LHCN-M2 (cell line): Measurements from ENCODE around the gene CCNYL1. TPM values are rescaled to one million over a fixed set of nuclear protein-coding genes. Genes with fewer than 3 reads are reported as not detected.
"Not testable (repeated sequence)": the region's sequence is repeated elsewhere in the genome, so short reads cannot be mapped to it uniquely, and the experiment has no call there.

ENCODE experiments used
- DNase-seq: peaks from one replicate; pipeline ENCODE4 v3.0.0-alpha.2; 2012; ENCODE audit warnings: low read depth
- total RNA-seq: library from RNA; depleted of rRNA; stranded (reverse); fragments of >200 nt; gene quantifications from 2 replicates; pipeline ENCODE4 v1.2.3, GENCODE V29; 2014

CCNYL1 gene
- total RNA-seq, 1 experiment from 2014 or later = 7.2 TPM

DNA sequence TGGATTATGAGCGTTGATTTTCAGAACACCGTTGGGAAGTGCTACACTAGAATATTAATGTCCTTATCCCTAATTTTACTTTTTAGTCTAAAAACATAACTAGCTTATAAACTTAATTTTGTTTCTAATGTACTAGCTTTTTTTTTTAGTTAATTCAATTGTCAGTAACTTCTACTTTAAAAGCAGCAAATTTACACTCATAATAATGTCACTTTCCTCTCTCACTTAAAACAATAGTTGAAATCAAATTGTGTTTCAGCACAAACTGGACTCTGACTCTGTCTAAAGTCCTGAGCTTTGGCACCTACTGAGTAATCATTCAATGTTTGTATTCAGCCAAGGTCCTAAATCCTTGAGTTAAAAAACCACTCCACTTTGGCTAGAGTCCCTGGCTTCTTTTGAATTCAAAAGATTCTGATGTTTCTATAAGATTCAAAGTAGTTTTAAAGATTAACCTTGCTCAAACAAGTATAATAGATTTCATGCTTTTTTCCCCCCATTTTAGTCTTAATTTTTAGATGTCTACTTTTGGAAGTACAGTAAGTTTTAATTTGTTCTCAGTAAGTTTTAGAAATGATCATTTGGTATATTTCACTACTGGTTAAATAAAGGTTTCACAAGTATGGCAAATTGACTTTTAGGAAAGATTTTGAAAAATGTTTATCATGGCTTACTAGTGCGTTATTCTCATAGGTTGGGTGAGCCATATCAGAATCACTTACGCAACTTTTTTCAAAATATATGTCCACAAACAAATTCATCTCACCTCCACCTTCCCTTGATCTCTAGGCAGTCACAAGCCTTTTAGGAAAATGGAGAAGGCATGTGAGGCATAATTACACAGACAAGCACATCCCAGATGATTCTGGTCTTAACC is 23.4 kb downstream of the CCNYL1 start:
- DNase-seq = no peak

DNA sequence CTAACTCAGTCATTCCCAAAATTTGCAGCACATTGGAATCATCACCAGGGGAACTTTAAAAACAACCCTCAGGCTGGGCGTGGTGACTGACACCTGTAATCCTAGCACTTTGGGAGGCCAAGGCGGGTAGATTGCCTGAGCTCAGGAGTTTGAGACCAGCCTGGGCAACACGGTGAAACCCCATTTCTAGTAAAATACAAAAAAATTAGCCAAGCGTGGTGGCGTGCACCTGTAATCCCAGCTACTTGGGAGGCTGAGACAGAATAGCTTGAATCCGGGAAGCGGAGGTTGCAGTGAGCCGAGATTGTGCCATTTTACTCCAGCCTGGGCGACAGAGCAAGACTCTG is 24.0 kb downstream of the CCNYL1 start:
- DNase-seq = not testable (repeated sequence)

DNA sequence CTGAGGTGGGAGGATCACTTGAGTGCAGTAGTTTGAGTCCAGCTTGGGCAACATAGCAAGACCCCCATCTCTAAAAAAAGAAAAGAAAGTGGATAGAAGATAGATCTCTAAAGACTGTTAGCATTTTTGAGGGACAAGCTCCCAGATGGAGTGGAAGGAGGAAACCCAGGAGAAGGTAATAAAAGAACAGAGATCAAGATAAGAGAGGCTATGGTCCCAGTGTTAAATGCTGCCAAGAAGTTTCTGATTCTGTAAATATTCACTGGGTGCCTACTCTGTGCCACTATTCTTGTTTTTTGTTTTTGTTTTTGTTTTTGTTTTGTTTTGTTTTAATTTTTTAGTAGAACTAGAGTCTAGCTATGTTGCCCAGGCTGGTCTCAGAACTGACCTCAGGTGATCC is 32.1 kb downstream of the CCNYL1 start:
- no peak for DNase-seq

DNA sequence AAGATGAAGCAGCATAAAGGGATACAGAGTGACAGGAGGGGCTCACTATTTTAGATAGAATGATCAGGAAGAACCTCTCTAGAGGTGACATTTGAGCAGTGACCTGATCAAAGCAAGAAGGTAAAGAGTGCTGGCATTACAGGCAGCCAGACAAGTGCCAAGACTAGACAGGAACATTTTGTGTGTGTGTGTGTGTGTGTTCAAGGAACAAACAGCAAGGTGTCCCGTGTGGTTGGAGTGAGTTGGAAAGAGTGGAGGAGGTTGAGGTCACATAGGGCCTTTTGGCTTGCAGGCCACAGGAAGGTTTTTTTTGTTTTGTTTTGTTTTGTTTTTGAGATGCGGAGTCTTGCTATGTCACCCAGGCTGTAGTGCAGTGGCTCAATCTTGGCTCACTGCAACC is 32.6 kb downstream of the CCNYL1 start:
- no peak for DNase-seq

DNA sequence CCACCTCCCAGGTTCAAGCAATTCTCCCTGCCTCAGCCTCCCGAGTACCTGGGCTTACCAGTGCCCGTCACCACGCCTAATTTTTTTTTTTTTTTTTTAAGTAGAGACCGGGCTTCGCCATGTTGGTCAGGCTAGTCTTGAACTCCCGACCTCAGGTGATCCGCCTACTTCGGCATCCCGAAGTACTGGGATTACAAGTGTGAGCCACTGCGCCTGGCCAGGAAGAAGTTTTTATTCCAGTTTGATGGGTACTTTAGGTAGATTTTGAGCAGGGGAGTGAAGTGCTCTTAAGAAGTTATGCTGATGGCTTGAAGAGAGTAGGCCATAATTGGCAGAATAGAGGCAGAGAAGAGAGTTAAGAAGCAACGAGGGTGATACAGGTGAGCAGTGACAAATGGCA is 33.0 kb downstream of the CCNYL1 start:
- no peak for DNase-seq

DNA sequence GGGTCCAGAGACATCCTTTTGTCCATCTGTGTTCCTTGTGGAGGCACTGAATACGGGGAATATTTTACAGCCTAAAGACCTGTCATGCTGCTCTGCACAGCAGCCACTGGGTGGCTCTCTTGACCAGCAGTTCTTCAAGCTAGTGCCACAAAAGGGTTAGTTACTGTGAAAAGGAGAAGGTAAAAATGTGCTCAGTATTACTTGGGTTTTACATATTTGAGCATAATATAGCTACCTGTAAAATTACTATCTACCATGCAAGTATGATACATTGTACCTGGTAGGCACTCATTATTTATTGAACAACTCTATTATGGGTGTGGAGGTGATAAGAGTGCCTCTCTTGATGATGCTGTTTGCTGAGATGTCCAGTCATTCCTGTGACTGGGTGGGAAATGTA is 34.7 kb downstream of the CCNYL1 start:
- peak; percentile 55 for DNase-seq

DNA sequence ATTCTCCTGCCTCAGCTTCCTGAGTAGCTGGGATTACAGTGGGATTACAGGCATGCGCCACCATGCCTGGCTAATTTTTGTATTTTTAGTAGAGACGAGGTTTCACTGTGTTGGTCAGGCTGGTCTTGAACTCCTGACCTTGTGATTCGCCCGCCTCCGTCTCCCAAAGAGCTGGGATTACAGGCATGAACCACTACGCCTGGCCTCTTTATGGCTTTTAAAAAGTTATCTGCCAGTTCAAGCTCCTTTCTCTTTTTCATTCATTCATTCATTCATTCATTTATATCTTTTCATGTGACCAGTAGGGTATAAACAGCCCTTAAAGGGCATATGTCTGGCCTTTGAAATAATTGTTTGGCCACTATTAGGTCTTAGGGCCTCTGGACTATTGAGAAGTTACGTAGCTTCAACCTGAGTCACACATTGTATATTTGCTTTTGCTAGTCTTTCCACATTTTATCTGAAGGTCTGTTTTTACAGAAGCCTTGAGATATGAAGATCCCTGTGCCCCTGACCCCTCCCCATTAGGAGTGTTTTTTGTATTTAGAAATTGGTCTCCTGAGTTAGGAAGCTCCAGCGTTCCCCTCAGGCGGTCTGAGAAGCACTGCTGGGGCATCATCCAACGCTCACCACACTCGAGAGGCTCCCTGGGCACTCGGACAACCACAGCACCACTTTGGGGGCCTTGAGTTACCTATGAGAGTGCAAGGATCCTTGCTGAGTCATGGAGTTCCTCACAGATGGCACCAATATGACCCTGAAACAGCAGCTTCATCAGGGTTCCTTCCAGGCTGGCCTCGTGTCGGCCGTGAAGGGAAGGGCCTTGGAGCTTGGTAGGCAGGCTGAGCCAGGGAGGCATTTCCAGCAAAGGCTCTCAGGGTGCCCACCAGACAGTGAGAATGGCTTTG is 36.5 kb downstream of the CCNYL1 start:
- DNase-seq = no peak

DNA sequence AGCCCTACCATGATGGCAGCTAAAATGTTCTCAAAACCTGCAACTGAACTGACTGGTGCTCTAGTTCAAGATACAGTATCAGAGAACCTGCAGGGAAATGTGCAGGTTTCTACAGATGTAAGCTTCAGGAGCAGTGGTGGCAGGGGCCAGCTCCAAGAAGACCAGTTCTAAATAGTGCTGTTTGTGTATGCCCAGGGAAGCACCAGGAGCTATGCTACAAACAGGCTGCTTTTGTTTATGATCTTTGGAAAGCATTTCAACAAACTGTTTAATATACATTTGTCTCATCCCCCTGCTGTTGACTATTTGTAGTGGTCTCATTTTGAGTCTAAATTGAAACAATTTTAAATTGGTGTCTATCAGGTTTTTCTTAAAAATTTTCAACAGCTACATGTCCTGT is 37.6 kb downstream of the CCNYL1 start:
- no peak for DNase-seq

DNA sequence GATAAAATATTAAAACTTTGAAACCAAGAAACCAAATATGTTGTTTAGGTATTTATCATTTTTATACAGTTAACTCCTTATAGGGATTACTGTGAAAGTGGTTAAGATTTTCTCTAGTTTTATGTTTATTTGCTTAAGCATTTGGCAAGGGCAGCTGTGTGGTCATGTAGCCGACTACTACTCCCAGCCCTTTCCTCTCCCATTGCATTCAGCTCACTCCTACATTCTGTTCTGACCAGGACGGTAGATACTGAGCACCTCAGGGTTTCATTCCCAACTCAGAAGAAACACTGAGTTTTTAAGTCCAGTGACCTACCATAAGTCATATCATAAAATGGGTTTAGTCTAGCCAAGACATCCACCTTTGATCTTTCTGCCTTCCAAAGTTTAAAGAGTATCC is 38.4 kb downstream of the CCNYL1 start:
- DNase-seq = no peak

DNA sequence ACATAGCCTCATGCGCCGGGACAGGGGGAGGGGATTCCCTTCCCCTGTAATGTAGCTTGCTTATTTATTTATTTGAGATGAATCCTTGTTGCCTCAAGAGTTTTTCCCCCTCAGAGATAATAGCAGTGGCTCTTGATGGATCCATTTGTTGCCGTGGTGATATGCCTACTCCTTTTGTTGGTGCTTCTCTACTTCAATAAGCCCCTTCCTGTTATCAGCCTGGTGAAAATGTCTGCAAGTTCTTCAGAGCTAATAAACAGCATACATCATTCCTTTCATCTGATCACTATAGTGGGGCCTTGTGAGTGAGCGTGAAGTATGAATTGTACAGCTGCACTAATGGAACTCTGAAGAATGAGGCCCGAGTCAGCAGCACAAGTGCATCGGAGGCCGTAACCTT is 38.9 kb downstream of the CCNYL1 start:
- DNase-seq = no peak

DNA sequence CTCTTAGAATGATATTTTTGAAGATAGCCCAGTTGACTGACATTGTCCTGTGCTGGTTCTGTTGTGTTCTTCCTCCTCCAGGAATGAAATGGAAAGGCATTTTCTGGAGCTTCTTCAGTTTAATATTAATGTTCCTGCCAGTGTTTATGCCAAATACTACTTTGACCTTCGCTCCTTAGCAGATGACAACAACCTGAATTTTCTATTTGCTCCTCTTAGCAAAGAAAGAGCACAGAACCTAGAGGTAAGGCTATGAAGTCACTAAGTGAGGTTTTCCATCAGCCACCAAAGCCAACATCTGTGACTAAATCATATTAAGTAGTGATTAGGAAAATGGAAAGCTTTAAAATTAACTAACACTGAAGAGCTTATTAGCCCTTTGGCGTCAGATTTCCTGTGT is 39.4 kb downstream of the CCNYL1 start:
- DNase-seq = no peak

DNA sequence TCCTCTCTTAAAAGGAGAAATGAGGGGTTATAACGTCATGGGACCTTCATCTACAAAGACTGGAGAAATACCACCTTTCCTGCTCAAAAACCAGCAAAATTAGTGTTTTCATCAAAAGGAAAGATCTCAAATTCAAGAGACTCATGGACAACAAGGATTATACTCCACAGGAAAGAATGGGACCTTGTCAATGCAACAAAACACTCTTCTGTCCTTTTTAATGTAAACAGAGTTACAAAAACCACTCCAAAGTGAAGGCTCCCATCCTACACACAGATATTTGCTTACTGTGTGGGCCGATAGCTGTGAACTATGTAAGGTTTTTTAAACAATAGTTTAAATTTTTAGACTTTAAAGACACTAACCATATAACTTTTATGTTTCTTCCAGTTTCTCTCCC is 42.2 kb downstream of the CCNYL1 start:
- not testable (repeated sequence) for DNase-seq

DNA sequence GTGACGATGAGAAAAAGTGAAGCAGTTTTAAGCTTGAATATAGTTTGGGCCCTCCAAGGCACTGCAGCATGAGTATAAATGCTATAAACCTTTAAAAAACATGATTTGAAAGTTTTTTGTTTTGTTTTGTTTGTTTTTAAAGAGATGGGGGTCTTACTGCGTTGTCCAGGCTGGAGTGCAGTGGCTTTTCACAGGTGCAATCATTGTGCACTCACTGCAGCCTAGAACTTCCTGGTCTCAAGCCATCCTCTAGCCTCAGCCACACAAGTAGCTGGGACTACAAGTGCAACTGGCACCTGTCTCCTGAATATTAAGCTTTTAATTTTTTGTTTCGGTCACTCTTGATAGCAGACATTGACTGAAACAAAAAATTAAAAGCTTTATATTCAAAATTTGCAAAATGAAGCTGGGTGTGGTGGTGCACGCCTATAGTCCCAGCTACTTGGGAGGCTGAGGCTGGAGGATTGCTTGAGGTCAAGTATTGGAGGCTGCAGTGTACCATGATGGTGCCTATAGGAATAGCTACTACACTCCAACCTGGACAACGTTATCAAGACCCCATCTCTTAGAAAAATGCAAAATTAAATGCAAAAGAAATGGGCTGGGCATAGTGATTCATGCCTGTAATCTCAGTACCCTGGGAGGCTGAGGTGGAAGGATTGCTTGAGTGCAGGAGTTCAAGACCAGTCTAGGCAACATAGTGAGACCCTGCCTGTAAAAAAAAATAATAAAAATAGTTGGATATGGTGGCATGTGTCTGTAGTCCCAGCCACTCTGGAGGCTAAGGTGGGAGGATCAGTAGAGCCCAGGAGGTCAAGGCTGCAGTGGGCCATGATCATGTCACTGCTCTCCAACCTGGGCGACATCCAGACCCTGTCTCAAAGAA is 43.3 kb downstream of the CCNYL1 start:
- DNase-seq = no peak

DNA sequence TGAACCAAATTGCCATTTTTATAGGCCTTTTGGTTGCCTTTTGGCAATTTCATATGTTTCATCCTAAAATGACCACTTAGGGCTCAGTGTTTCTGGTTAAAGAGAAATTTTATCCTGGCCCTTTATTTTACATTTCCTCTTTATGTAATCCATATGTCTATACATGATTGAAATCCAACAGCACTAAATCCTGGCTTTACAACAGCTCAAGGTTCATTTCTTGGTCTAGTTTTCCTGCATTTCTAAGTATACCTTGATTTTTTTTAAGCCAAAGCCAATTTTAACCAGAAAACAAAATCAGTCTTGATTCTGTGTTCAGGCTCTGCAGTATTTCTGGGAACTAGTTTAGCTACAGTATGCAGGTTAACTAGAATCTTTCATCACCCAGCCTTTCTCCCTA is 46.6 kb downstream of the CCNYL1 start:
- DNase-seq = no peak

DNA sequence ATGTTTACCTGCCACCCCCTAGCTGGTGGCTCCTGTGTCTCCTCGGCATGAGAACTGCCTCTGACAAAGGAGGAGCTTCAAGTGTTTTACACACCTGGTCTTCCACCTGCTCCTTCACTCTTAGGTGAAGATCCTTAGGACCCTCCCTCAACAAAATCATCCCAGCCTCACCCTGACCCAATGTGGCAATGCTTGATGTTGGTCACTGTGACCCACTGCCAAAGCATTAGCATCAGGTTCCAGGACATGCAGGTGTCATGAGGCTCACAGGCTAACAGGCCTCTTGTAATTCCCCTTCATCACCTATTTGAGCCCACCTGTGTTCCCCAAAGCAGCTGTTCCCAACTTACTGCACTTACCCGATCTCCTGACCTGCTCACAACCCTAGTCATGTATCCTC is 48.5 kb downstream of the CCNYL1 start:
- no peak for DNase-seq

DNA sequence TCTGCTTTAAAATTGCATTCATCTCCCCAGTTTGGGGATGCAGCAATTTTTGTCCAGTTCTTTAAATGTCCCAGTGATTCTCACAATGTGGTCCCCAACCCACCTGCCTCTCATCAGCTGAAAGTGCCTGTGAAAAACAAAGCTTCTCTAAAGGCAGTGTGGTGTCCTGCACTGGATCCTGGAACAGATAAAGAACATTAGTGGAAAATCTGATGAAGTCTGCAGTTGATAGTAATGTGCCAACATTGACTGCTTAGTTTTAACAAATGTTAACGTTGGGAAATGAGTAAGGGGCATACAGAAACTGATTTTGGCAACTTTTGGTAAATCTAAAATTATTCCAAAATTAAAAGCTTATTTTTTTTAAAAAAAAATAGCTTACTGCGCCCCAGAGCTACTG is 49.0 kb downstream of the CCNYL1 start:
- no peak for DNase-seq

DNA sequence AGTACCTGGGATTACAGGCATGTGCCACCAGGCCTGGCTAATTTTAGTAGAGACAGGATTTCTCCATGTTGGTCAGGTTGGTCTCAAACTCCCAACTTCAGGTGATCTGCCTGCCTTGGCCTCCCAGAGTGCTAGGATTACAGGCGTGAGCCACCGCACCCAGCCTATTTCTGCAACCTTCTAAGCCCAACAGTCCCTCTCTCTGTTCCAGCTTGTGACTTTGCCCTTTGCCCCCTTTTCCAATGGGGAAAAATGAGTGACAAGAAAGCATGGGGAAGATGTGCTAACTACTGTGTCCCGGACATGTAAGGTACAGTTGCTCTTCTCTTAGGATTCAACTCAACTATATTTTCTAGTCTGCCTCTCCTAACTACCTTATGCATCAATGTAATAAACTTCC is 50.0 kb downstream of the CCNYL1 start:
- not testable (repeated sequence) for DNase-seq

DNA sequence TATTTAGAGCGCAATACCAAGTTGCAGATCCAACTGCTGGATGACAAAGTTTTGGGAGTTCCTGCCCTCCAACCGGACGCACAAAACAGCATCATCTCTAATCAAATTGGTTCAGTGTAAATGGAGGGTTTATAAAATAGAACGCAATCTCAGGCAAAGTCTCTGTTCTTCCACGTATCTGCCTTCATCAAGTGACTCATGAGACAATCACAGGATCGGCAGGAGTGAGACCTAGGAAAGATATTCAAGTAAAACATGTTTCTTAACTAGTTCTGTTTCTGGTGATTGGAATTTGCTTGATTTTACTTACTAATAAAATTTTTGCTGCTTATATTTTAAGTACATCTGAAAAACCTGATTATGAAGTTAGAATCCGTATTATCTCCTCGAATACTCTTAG is 50.7 kb downstream of the CCNYL1 start:
- DNase-seq = no peak

DNA sequence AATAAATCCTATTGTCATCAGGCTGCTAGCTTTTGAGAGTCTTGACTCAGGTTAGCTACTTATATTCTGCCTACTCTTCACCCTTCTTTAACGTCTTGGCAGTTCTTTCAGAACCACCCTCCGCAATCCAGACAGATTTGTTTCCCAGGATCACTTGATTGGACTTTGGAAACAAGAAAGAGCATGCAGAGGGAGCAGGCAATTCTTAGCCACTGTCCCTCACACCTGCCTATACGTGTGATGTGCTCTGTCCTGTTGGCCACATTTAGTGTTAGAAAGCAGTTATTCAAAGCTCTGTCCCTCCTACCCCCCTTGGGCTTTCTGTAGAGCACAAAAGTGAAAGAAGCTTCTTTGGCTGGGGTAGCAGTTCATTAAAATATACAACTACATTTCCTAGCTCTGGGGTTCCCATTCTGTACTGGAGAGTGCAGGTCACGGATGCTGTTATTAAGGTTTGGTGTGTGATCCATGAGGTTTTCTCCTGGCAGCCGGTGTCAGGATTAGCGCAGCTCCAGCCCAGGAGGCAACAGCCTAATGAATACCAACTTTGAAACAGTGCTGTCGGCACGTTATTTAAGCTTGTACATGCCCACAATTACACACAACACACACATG is 52.0 kb downstream of the CCNYL1 start:
- DNase-seq = no peak

DNA sequence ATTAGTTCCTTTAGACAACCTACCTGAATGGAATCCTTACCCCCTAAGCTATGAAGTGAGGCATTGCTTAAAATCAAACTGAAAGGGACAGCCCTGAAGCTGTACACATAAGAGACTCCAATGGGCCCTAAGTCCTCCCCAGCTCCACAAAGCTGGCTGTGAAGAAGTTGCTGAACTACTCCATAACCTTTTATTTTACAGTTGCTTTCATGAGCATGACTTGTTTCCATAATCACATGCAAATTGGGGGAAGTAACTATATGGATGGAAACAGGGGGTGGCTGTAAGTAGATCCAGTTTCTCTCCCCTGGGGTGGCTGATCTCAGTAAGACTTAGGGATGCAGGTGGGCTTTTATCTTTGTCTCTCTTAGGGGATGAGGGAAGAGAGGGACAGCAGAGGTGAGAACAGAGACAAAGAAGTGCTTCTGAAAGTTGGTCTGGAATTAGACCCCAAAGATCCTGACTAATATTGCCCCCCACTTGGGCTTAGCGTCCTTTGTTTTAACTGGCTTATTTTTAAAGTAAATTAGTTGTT is 52.7 kb downstream of the CCNYL1 start:
- DNase-seq = no peak

DNA sequence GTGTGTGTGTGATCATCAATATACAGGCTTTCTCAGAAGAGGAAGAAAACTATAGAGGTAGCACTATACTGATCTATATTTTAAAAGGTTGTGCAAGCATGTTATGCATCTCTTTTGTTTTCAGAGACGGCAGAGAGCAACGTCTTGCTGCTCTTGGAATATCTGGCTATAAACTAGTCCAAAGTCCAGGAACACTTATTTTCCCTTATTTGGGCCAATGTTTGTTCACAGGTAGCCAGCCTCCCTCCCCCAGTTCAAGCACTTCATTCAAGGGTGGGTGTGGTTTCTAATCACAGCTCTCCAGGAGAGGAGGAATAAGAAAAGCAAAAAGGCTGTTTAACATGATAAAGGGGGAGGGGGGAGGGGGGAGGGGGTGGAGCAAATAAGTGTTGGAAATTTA is 54.1 kb downstream of the CCNYL1 start:
- DNase-seq = no peak
